NCI-H128 (cell line): ENCODE results near the gene NAA11.
"Not testable (repeated sequence)": the region's sequence is repeated elsewhere in the genome, so short reads cannot be mapped to it uniquely, and the experiment has no call there.

ENCODE experiments used
- DNase-seq: peaks from one replicate; lab custom pipeline; 2025; ENCODE audit not compliant: unreplicated experiment; lab: John Stamatoyannopoulos, UW

NAA11 gene

DNA sequence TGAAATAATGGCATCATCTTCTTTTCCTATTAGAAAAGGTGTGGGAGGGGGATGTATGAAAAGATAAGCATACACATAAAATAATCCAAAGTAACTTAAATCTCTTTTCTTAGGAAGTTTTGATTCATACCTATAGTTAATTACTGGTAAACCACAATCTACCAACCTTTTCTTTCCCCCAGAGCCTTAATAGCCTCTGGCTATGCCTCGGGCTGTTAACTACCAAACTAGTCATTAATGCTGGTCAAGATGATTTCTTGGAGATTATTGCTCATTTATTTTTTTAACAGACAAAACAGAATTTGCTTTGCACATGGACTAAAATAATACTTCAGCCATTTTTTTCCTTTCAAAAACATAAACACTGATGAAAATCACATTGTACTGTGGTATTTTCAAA is 16.9 kb downstream of the NAA11 start:
- no peak for DNase-seq

DNA sequence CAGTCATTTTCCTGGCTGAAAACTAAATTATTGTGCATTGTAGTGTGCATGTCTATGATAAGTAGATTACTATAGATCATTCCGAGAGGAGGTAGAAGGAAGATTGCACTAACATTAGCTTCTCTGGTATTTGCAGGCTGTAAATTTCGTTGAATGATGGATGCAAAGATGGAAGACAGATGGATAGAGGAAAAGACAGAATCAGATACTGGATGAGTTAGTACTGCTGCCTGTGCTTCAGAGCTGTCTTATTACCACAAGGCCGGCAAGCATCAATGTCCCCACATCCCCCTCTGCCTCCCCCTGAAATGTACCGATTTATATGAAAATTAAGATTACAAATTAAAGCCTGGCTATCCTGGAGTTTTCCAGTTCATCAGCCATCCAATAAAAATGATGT is 17.7 kb downstream of the NAA11 start:
- DNase-seq, result no peak

DNA sequence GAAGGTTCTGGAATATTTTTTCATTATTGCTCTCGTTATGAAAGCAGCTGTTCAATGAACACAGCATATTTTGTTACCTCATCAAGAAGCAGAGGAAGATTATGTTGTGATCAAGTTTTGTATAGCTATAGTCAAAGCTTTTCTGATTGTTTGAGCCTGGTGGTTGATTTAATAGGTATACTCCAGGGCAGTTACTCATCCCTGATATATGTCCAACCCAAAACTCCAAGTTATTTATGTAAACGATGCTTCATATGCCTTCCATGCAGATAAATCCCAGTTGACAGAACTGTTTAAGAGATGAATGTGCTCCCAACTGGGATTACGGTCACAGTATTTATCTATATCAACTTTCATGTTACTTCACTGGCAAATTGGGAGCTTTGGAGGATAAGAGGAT is 19.1 kb downstream of the NAA11 start:
- no peak for DNase-seq

DNA sequence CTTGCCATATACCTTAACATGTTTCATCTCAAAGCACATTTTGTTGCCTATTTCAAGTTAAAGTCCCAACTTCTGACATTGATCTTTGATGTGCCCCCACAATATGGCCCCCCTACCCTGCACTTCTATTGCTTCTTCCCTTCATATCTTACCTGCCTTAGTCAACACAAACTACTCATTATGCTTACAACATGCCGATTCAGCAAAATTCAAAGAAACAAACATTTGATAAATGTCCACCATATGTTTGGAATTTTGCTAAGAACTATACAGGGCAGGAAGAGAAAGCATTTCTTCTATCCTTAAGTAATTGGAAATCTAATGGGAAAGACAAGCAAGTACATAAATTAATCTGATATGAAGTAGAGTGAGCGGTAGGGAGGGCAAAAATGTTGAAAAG is 25.6 kb downstream of the NAA11 start:
- no peak for DNase-seq

GRCh38 chr4:79298484-79298883 is 27.4 kb downstream of the NAA11 start:
- no peak for DNase-seq

DNA sequence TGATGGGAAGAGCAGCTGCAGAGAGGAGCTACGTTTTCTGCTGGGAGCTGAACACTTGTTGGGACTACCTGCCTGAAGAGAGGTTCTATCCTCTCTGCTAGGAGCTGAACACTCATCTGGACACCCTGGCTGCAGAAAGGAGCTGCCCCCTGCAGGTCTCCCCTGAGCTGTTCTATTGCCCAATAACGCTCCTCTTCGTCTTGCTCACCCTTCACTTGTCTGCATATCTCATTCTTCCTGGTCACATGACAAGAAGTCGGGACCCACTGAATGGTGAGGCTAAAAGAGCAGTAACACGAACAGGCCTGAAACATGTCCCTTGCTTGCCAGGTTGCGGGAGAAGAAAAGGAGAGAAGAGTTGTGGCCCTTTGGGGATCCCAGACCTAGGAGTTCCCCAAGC is 27.8 kb downstream of the NAA11 start:
- no peak for DNase-seq

GRCh38 chr4:79297479-79297878 is 28.4 kb downstream of the NAA11 start:
- no peak for DNase-seq

GRCh38 chr4:79296768-79297428 is 29.0 kb downstream of the NAA11 start:
- DNase-seq, result no peak

DNA sequence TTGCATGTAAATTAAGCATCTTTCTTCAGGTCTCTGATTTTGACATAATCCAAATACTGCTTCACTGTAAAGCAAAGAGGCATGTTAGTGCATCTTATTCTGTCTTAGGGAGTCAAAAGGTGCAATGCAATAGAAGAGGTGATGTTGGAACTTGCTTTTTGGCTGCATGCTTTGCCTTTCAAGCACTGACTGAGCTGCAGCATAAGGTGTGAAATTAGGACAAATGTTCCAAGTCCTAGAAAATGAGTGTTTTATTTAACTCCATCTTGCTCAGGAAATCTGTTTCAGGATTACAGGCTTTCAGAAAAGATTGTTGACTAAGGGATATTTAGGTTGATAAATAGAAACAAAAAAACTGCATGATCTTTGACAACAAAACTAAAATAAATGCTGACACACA is 30.8 kb downstream of the NAA11 start:
- no peak for DNase-seq

- DNase-seq, result no peak
These were observed 31.8 kb downstream of the NAA11 start for GRCh38 chr4:79294064-79294463.

DNA sequence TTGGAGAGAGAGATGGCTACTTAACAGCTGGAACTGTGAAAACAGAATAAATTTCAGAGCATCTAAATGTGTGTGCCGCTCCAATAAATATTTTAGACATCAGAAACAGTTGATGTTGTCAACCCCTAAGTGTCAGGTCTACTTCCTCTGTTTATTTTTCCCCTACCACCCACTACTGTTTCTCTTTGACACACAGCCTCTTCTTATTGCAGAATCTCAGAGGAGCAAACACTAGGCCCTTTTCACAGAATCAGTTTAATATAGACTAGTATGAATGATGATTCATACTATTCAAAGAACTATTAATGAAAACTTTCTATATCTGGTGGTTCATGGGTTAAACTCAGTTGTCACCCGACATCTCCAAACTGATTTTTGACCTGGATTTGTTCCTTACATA is 33.9 kb downstream of the NAA11 start:
- no peak for DNase-seq

GRCh38 chr4:79290376-79290775 is 35.5 kb downstream of the NAA11 start:
- DNase-seq, result no peak

- no peak for DNase-seq
These were observed 37.7 kb downstream of the NAA11 start for GRCh38 chr4:79288185-79288584.

DNA sequence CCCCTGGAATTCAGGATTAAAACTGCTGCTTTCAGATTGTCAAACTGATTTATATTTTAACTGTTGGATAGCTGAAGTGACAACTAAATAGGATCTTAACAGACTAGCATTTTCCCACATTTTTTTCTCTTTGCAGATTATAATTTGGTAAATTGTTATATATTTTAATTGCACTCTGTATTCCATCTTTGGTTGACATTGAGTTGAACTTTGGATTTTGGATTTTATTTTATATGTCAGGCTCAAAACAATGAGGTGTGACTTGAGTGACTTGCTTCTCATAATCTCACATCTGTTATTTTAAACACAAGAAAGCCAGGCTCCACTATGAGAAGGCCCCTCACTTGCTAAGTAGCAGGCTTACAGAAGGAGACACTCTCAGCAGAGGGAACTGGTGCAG is 38.1 kb downstream of the NAA11 start:
- no peak for DNase-seq

DNA sequence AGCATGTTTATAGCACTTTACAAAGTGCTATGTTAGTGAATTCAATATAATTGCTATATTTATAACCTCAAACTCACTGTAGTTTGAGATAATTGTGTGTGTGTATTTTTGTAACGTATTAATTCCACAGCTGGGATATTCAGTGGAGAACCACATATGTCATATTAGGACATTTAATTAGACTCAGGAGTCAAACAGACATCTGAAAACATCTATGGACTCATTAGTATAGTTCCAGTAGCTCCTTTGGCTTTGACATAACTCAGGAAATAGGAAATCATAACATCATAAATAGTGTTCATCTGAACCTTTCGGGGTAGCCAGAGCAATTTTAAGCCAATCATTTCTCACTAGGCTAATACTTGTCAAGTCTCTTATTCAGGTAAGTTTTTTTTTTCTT is 38.8 kb downstream of the NAA11 start:
- DNase-seq, result no peak

DNA sequence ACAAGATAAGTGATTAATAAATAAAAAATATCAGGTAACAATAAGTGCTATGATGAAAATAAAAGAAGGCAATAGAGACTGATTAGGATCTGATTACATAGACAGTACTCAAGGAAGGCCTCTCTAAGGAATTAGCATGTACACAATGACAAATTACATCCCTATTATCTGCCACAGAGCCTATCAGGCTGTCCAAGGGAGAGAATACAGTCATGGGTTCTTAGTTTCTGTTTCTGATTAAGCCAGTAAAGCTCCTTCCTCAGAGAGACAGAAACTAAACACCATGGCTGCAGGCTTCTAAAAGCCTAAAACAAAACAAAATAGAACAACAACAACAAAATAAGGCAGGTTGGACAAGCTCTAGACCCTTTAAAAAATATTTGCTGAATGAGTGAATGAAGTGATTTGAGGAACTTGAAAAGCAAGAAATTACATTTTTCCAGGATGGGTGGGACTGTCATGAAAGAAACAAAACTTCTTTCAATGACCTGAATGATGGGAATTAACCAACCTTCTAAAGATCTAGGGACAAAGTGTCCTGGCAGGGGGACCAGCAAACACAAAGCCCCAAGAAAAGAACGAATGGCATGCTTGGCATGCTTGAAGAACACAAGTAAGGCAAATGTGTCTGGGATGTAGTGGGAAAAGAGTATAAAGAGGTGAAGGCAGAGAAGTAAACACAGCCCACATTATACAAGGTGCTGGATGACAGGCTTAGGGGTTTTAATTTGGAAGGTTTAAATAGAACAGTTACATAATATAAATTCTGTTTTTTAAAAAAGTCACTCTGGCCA is 44.1 kb downstream of the NAA11 start:
- no peak for DNase-seq

DNA sequence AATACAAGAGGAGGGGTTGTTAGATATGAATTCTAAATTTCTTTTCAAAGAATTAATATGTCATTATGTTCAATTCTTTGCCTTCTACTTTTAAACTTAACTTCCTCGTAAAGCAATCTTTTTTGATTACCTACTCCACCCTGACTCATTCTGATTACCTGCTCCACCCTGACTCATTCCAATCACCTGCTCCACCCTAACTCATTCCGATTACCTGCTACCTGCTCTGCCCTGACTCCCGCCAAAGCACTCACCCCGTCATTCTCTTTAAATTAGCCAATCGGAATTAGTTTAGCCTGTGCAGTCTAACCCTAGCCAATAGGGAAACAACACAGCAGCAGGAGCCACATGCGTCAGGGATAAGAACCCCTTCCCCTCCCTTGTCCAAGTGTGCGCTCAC is 48.4 kb downstream of the NAA11 start:
- not testable (repeated sequence) for DNase-seq

DNA sequence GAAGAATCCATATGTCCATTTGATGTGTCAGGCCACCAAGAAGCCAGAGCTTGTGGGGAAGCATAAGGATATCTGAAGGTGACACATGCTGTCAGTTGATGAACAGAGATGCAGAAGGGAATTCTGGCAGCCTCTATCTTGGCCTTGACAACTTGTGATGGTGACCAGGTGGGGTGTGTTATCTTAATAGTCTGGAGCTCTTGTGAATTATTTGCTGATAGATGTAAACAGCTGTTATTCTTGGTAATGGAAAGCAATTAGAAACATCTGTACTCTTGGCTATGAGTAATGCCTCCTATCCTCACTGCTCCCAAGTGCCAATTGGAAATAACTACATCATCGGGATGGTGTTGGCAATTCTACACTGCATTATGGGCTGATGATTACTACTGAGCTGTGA is 51.9 kb downstream of the NAA11 start:
- DNase-seq, result no peak

DNA sequence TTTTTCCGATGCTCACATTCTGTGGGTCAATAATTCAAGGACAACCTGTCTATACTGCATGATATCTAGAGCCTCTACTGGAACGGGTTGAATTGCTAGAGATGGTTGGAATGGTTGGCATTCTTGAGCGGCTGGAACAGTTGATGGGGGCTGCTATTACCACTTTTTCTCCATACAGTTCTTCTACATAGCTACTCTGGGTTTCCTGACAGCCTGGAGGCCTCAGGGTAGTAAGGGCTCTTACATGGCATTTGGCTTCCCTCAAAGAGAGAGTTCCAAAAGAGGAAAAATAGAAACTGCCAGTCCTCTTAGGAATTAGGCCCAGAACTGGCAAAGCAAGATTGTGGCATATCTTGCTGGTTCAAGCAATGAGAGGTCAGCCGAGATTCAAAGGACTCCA is 53.1 kb downstream of the NAA11 start:
- DNase-seq, result no peak

- no peak for DNase-seq
These were observed 53.7 kb downstream of the NAA11 start for GRCh38 chr4:79272126-79272525.

DNA sequence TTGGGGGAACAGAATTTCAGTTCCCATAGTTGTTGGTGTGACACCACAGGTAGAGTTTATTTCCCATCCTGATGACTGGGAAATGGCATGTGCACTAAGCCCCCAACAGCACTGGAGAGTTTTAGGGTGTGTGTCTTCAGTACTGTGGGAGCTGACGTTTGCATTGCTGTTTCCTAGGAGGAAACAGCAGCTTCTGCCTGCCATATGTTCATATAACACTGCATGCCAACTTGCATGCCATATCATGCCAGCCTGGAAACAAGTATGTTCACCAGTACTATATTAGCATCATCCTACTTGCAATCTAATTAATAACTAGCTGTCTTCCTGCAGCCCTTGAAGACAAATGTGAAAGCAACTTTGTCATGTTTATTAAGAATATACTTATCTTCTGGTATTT is 58.2 kb downstream of the NAA11 start:
- no peak for DNase-seq
